Globus pallidus (tissue), 1 donor: ENCODE results near the gene SLCO3A1.
A peak's percentile ranks its signal among the peaks of the same experiment; 100 is the strongest.

Source experiments
- DNase-seq: peaks from one replicate; pipeline ENCODE4 v3.0.0-alpha.2; 2015; ENCODE audit warnings: low spot score

SLCO3A1 gene

DNA sequence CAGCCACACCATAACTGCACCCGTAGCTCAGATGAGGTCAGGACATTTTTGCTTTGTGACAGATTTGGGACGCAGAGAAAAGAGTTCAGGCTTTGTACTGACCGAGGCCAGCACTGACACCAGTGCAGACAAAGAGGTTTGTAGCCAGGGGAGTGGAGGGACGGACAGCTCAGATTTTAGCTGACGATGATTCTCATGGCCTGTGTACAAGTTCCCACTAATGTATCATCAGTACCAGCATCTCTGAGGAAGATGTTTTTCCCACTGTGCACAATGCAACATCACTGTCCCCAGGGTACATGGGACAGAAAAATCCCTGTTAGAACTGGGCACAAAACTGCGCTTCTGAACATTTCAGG lies 112.7 kb downstream of the SLCO3A1 start:
- DNase-seq = peak; percentile 57

DNA sequence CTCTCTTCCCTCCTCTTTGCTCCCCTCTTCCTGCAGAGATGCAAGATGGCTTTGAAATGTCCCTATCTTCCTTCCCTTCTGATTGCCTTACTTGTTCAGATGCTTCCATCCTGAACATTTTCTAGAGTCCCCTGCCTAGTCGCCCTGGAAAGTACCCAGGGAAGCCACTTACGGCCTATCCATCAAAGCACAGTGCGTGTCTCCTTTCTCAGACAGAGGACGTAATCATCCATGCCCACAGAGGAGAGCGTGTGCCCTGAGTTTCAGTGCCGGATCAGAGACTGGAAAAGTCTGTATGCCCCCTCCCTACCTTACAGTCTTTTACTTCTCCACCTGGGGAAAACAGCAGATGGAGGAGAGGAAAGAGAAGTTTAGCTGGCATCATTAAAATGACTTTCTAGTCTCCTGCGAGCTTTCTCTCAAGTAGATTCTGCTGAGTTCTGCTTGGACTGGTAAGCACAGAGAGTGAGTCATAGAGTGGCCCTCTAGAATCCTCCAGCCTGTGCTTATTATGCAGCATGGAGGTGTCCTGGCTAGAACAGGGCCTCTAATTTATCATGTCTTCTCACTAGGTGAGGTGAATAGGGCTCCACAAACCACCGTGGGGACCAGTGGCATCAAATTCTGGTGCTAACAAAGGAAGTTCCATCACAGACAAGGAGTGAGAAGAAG lies 114.6 kb downstream of the SLCO3A1 start:
- no peak for DNase-seq

DNA sequence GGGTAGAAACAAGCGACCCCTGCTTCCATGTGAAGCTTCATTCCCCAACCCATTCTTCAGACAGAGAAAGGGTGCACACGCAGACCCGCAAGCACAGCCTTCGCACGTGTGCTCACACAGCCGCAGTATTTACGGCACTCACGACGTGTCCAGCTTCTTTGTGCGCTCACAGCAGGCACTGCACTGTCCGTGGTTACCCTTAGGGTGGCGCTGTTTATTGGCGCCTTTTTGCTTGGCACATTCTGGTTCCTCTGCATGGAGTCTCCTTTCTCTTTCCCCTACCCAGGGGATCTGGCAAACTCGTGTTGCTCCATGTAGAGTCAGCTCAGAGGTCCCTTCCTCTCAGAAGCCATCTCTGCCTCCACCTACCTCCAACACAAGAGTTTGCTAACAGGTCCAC lies 115.1 kb downstream of the SLCO3A1 start:
- no peak for DNase-seq

DNA sequence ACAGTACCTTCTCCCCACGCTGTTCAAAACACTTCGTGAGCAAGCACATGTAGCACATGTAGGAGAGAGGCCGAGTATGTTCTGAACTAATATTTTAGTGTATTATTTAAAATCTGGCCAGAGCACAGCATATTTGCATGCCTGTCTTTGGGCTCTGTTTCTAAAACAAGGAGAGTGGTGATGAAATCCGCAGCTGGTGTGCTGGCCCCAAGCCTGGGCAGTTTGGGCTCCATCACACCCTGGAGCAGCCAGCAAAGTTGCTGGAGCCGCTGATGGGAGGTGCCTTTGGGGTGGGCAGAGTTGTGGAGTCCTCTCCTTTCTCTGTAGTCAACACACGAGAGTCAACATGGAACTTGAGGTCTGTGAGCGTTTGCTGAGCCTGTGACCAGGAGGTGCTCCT lies 116.6 kb downstream of the SLCO3A1 start:
- peak; percentile 87 for DNase-seq

DNA sequence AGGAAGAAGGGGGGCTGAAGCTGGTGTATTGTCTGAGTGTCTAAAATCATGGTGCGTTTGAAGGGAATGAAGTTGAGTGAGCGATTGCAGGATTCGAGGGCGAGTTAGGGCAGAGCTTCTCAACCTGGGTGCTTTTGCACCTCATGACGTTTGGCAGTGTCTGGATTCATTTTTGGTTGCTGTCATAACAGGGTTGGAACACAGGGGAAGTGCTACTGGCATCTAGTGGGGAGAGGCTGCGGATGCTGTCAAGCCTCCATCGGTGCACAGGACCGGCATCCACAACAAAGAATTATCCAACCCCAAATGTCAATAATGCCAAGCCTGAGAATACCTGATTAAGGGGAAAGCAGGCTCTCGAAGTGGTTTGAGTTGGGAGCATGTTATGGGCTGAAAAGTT lies 120.0 kb downstream of the SLCO3A1 start:
- no peak for DNase-seq

DNA sequence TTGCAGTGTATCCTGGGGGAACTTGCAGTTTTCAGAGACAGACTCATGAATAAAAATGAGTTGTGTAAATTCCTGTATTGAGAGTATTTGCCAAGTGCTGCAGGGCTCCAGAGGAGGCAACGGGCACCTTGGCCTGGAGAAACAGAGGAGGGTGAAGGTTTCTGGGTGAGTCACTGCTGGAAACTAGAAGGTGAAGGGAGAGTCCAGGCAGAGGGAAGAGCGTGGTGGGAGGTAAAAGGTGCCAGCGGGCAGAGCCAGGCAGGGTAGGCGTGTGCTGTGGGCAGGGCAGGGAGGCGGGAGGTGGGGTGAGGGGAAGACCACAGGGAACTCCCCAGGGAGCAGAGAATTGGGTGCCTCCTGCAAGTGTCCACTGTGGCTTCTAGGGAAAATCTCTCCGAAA lies 120.8 kb downstream of the SLCO3A1 start:
- DNase-seq = no peak

DNA sequence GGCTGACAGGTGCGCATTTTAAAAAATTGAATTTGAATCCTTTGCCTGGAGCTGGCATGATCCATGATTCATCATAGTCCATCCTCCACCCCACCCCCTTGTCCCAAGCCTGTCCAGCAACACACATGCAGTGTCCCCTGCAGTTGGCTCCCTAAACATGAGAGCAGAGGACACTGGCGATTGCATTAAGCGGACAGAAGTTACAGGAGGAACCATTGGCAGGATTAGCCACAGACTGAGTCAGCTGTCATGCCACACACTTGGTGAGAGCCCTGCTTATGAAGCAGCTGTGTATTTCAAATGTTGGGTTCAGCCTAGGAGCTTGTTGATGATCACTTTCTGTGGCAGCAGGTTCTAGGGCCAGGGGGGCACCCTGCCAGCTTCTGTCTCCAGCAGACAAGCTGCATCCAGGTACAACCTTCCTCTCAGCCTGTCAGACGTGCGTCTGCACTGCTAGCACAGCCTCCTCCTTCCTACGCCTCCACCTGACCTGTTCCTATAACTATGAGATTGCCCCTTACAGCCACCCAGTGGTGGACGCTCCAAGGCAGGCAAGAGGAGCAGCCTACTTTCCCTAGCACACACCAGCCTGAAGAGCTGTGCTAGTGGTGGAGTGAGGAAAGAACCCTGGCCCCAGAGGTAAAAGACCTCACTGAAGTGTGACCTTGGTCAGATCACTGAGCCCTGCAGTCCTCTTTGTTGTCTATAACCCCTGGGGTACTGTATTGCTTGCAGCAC lies 121.9 kb downstream of the SLCO3A1 start:
- no peak for DNase-seq

DNA sequence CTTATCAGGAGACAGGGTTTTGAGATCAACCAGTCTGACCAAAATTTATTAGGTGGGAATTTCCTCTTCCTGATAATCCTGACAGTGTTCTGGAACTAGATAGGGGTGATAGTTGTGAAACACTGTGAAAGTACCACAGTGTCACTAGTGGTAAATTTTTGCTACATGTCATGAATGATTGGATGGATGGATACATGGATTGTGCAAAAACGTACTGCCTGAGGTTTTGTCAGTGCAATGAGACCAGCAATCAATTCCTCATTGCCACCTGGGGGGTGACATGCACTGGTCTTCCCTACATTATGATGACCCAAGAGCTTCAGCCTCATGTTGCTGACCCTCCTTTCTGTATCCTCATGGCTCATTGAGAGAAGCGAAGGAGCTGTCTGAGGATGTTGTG lies 123.5 kb downstream of the SLCO3A1 start:
- no peak for DNase-seq

DNA sequence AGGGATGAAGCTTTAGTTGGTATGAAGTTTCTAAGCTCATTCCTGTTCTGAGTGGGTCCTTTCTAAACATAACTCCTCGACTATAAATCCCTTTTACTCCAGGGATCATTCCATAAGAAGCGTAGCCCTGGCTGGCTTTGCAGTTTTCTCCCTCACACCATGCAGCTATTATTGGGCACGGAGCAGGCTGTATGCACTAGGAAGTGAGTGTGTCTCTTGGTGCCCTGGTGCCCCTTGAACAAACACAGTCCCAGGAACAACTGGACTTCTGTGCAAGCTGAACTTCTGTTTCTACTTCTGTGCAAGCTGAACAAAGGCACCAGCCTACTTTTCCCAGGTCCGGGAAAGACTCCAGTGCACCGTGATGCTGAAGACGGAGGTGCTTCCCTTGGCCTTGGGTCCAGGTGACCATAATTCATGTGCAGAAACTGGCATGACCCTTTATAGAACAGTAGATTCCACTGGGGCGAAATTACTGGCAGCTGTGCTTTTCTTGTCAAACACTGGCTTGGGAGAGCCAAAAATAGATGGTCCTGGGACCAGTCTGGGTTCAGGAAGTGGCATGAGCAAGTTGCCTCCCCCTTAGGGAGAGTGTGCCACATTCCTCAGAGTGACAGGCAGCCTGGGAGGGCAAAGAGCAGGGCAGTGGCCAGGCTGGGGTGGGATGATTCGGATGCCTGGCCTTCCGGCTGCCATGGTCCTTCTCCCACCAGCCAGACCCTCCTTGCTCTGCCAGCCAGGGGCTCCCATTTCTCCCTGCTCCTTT lies 127.2 kb downstream of the SLCO3A1 start:
- DNase-seq = no peak

DNA sequence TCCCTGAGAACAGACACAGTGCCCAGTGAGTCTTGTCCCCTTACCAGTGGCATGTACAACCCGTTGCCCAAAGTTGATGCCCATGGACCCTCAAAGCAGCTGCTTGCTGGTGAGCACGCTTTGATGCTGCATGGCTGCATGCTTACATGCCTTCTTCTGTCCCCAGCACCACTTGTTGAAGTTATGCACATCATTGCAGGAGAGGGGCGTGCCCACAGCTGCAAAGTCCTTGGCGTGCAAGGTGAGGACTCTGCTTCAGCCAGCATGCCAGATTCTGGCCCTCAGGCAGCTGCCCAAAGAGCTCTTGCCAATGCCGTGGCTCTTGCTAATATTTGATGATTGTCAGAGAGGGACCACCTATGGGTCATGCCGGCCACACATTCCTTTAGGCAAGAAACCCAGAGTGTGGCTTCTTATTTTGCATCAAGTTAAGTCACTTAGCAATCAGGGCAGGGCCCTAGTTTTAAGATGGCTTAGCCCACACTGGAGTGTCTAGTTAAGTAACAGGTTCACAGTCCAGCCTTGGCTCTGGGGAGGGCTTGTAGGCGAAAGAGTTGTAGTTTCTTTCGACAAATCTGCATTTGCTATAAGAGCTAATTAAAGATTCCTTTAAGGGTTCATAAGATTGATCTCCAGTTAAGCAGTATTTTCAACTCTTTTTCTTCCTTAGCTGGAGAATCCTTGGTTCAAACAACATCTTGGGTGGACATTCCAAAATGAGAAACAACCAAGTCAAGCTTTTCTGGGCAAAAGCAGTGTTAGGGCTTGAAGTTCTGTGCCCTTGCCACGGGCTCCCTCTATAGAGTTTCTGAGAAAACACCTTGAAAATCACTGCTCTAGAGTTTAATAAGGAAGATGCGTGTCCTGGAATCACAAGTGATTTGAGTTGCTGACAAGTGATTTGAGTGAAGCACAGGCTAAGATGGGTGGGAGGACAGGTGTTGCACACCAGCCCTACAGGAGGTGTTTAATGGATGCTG lies 128.6 kb downstream of the SLCO3A1 start:
- no peak for DNase-seq

DNA sequence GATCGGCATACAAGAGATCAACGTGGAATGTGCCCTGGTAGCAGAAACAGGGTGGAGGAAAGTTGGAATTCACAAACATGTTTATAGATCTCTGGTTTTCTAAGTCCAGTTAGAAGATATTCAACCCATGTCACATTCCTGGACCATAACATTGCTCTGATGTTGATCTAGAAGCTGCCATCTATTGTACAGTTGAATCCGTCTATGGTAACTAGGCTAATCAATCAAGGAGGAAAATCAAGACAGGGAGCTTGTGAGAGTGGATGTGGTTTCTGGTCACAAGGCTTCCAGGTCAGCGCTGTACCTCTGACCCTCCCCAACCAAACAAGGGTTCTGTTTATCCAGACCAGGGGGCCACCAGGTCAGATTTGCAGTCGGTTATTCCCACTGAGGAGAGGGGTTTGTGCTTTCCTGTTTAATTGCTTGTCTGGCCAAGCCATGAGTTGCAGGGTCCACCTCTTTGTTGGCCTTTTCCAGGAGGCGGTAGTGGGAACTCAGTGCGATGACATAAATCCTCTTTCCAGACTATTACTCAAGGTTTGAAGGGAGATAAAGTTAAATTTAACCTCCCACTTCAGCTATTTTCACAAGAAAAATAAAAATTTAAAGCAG lies 130.3 kb downstream of the SLCO3A1 start:
- DNase-seq = no peak

DNA sequence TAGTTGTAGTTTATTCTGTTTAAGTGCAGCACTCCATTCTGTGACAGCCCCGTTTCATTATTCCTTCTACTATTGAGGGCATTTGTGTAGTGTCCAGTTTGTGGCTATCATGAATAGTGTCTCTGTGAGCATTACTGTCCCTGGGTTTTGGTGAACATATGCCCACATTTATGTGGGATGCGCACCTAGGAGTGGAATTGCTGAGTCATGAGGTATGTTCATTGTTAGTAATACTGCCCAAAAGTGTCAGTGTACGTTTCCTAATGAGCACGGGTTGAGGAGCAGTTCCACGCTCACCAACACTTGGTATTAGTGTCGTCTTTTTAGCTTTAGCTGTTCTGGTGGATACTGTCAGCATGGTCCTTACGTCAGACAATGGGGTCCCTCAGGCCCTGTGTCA lies 131.8 kb downstream of the SLCO3A1 start:
- DNase-seq = no peak

DNA sequence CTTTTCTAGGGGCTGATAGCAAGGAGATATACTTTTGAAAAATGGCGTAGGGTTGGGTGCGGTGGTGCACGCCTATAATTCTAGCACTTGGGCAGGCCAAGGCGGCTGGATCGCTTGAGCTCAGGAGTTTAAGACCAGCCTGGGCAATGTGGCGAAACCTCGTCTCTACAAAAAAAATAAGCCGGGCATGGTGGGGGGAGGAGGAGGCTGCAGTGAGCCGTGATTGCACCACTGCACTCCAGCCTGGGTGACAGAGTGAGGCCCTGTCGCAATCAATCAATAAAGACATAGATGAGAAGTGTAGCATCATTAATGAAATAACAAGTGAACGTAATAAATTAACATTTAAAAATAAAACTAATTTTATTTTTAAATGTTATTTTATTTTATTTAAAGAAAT lies 134.6 kb downstream of the SLCO3A1 start:
- DNase-seq = no peak

DNA sequence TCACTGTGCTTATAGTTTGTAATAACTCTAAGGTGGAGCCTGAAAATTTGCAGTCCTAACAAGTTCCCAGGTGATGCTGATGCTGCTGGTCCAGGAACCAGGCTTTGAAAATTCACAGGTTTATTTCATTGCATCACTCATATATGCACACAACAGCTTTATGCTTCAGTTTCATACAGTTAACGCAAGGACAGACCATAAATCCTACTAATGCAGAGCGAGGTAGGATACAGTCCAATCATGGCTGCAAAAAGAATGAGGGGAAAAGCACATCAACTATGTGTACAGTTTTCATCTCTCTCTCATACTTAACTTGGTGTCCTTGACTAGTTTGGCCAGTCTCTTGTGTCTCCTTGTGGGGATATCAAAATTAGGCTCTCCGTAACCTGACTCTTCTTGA lies 135.1 kb downstream of the SLCO3A1 start:
- DNase-seq = no peak

DNA sequence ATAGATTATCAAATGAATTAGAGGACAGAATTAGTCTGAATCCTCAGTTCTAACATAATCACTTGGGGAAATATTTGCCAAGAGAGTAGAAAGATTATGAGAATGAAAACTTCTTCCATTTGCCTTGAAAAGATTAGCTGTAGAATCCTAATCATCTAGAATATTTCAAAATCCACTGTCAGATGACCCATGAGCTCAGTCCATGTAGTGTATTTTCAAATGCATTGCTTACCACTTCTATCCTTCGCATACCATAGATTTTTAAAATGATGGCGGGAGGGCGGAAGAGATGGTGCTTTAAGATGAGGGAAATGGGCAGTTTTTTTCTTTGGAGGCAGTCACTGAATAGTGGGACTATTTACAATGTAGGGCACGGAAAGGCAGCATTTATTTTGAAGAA lies 136.3 kb downstream of the SLCO3A1 start:
- DNase-seq = no peak

DNA sequence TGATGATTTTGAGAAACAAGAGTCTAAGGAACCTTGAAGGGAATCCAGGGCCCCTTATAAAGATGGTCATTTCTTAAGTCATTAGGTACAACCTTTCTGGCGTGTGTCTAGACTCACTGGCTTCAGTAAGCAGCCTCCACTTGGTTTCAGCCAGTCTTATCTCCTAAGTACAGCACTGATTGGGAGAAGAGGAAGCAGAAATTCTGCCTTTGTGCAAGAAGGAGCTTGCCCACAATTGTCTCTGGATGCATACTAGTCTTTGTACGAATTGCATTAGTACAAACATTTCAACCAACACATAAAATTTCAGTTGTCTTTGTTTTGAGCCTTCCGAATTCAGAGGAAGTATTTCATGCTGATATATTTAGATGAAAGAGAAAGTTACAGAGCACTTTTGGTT lies 139.4 kb downstream of the SLCO3A1 start:
- no peak for DNase-seq

DNA sequence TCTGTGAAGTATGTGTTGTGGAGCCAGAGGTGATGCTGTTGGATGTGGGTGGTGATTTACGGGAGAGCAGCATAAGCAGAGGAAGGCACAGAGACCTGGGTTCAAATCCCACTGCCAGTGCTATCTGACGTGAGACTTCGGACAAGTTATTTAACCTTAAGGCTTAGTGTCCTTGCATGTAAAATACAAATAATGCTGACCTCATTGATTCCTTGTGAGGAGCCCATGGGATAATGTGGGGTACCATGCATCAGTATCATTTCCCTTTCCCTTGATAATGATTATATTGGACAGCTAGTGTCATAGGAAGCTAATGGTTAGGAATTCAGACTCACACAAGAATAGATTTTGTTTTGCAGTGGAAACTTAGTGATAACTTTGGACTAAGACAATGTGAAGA lies 141.6 kb downstream of the SLCO3A1 start:
- no peak for DNase-seq

DNA sequence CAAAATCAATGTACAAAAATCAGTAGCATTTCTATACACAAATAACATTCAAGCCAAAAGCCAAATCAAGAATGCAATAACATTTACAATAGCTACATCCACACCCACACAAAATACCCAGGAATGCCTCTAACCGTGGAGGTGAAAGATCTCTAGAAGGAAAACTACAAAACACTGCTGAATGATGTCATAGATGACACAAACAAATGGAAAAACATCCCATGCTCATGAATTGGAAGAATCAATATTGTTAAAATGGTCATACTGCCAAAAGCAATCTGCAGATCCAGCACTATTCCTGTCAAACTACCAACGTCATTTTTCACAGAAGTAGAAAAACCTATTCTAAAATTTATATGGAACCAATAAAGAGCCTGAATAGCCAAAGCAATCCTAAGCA lies 143.7 kb downstream of the SLCO3A1 start:
- DNase-seq = no peak

DNA sequence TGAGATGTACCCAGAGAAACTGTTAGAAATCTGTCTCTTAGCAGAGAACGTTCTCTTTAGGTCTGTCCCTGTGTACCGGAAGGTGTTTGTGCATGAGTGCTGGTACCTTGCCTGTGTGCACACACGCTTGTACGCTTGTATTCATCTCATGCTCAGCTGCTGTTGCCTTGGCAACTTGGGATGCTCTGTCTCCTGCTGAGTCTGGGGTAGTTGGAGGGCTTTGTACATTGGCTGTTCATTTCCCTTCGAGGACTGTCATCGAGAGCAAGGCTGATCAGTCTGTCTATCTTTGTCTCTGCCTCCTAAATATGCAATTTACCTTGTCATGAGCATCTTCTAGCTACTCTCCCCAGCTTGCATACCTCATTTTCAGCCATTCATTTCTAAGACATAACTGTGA lies 147.2 kb downstream of the SLCO3A1 start:
- no peak for DNase-seq

DNA sequence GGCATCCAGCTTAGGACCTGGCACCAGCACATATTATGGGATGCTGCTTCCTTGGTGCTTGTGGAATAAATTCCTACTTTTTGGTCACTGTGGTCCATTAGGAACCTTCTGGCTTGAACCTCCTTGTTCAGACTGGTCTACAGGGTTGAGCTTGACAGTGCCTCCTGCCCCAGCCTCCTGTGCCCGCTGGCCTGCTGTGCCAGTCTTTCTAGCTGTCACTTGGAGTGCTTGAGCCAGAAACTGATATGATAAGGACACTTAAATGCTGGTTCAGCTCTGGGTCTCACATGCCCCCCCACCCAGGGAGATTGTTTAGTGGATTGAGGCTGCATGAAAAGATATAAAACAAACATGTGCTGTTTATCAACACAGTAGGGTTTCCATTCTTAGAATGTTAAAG lies 147.8 kb downstream of the SLCO3A1 start:
- DNase-seq = no peak

DNA sequence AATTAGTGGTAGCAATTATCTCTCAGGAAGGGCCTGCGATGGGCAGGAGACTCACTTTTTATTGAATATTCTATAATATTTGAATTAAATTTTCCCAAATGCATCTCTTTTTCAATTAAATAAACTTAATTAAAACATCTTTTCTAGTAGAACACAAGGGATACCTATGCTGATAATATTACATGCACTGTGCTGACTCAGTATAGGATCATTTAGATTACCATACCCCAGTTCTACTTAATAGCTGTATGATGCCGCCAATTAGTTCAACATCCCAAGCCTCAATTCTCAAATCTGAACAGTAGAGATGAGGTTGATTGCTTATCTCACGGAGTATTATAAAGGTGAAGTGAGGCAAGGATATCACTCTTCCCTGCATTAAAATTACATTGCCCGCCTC lies 149.2 kb downstream of the SLCO3A1 start:
- DNase-seq = no peak
